H9 (cell line): ENCODE results near the gene KAZN. TPM values are rescaled to one million over a fixed set of nuclear protein-coding genes. Genes with fewer than 3 reads are reported as not detected.

ENCODE experiments used
- DNase-seq: peaks from one replicate; pipeline ENCODE4 v3.0.0-alpha.2; 2017
- H2AFZ ChIP-seq: one replicate; pipeline ENCODE4 v1.6.1; 2013; ENCODE audit warnings: mild to moderate bottlenecking, low read length, control low read depth, moderate library complexity
- H2AK5ac ChIP-seq: 2 replicates; pipeline ENCODE4 v1.6.1; 2013; ENCODE audit warnings: low read length, control low read depth, mixed read lengths; ENCODE audit not compliant: insufficient read length
- H2BK120ac ChIP-seq: one replicate; pipeline ENCODE4 v1.6.1; 2013; ENCODE audit warnings: low read depth, mild to moderate bottlenecking, low read length, control low read depth, inconsistent platforms; ENCODE audit not compliant: poor library complexity, severe bottlenecking
- H2BK12ac ChIP-seq: 2 replicates; pipeline ENCODE4 v1.6.1; 2013; ENCODE audit warnings: low read length, control low read depth, mixed read lengths, low read depth; ENCODE audit not compliant: insufficient read length
- H2BK15ac ChIP-seq: 2 replicates; pipeline ENCODE4 v1.6.1; 2013; ENCODE audit warnings: low read depth, low read length, control low read depth
- H2BK20ac ChIP-seq: one replicate; pipeline ENCODE4 v1.6.1; 2013; ENCODE audit warnings: low read depth, mild to moderate bottlenecking, low read length, control low read depth, inconsistent platforms; ENCODE audit not compliant: poor library complexity, severe bottlenecking
- H2BK5ac ChIP-seq: 2 replicates; pipeline ENCODE4 v1.6.1; 2013; ENCODE audit warnings: low read length, control low read depth, mixed read lengths; ENCODE audit not compliant: insufficient read length
- H3K14ac ChIP-seq: 2 replicates; pipeline ENCODE4 v1.6.1; 2013; ENCODE audit warnings: low read length, control low read depth; ENCODE audit not compliant: insufficient read depth
- H3K18ac ChIP-seq: 2 replicates; pipeline ENCODE4 v1.6.1; 2013; ENCODE audit warnings: low read depth, mild to moderate bottlenecking, mixed read lengths, low read length, control low read depth; ENCODE audit not compliant: insufficient read length
- H3K23ac ChIP-seq: 2 replicates; pipeline ENCODE4 v1.6.1; 2013; ENCODE audit warnings: low read length, control low read depth, mixed read lengths, low read depth; ENCODE audit not compliant: insufficient read length
- H3K23me2 ChIP-seq: 2 replicates; pipeline ENCODE4 v1.6.1; 2013; ENCODE audit warnings: low read depth, mild to moderate bottlenecking, mixed read lengths, low read length, control low read depth; ENCODE audit not compliant: insufficient read length, poor library complexity, severe bottlenecking
- H3K27ac ChIP-seq: 2 replicates; pipeline ENCODE4 v1.5.1; 2013; ENCODE audit warnings: low read length, control low read depth, mixed read lengths, low read depth; ENCODE audit not compliant: insufficient read length
- H3K27me3 ChIP-seq: 2 replicates; pipeline ENCODE4 v1.6.1; 2013; ENCODE audit warnings: low read length, control low read depth, inconsistent platforms; ENCODE audit not compliant: insufficient read depth
- H3K4ac ChIP-seq: 2 replicates; pipeline ENCODE4 v1.6.1; 2013; ENCODE audit warnings: low read depth, mild to moderate bottlenecking, control low read depth, inconsistent platforms, low read length, moderate library complexity
- H3K4me1 ChIP-seq: 2 replicates; pipeline ENCODE4 v1.6.1; 2013; ENCODE audit warnings: low read length, control low read depth, inconsistent platforms; ENCODE audit not compliant: insufficient read depth
- H3K4me2 ChIP-seq: 2 replicates; pipeline ENCODE4 v1.6.1; 2013; ENCODE audit warnings: low read length, control low read depth, mixed read lengths; ENCODE audit not compliant: insufficient read length, insufficient read depth
- H3K56ac ChIP-seq: 2 replicates; pipeline ENCODE4 v1.6.1; 2013; ENCODE audit warnings: low read depth, mild to moderate bottlenecking, mixed read lengths, low read length, control low read depth; ENCODE audit not compliant: insufficient read length
- H3K79me1 ChIP-seq: 2 replicates; pipeline ENCODE4 v1.6.1; 2013; ENCODE audit warnings: low read depth, mild to moderate bottlenecking, moderate library complexity, low read length, control low read depth, inconsistent platforms; ENCODE audit not compliant: insufficient read depth, poor library complexity, severe bottlenecking
- H3K79me2 ChIP-seq: 2 replicates; pipeline ENCODE4 v1.6.1; 2013; ENCODE audit warnings: low read length, control low read depth, inconsistent platforms; ENCODE audit not compliant: insufficient read depth
- H3K9ac ChIP-seq: 2 replicates; pipeline ENCODE4 v1.6.1; 2013; ENCODE audit warnings: low read length, control low read depth, mixed read lengths; ENCODE audit not compliant: insufficient read length; ENCODE audit errors: extremely low read depth
- H3K9me3 ChIP-seq: one replicate; pipeline ENCODE4 v1.6.1; 2013; ENCODE audit warnings: low read depth, low read length, inconsistent platforms; ENCODE audit not compliant: control insufficient read depth
- H3T11ph ChIP-seq: one replicate; pipeline ENCODE4 v1.6.1; 2013; ENCODE audit warnings: mild to moderate bottlenecking, low read length, control low read depth, inconsistent platforms
- H4K20me1 ChIP-seq: one replicate; pipeline ENCODE4 v1.6.1; 2013; ENCODE audit not compliant: control insufficient read depth, insufficient read length, insufficient read depth
- H4K5ac ChIP-seq: 2 replicates; pipeline ENCODE4 v1.6.1; 2013; ENCODE audit warnings: low read depth, mild to moderate bottlenecking, mixed read lengths, low read length, control low read depth; ENCODE audit not compliant: insufficient read length
- H4K8ac ChIP-seq: replicated peaks from 2 replicates; pipeline ENCODE4 v1.6.1; 2013; ENCODE audit warnings: low read length, control low read depth, mixed read lengths, low read depth; ENCODE audit not compliant: insufficient read length
- H4K91ac ChIP-seq: 2 replicates; pipeline ENCODE4 v1.6.1; 2013; ENCODE audit warnings: low read depth, mild to moderate bottlenecking, moderate library complexity, mixed read lengths, low read length, control low read depth; ENCODE audit not compliant: insufficient read length
- H3K27ac Mint-ChIP-seq, 3 experiments: 2 replicates in 2 of 3; 3 replicates in 1 of 3; pipeline ENCODE4 v1.8.0; 2020 to 2021; ENCODE audit warnings: mixed read lengths in 3 of 3, mild to moderate bottlenecking in 1 of 3, moderate library complexity in 1 of 3
- H3K27me3 Mint-ChIP-seq: 2 replicates; pipeline ENCODE4 v1.8.0; 2021; ENCODE audit warnings: low read depth, mild to moderate bottlenecking, moderate library complexity, mixed read lengths
- H3K36me3 Mint-ChIP-seq, 3 experiments: 2 replicates in 2 of 3; 3 replicates in 1 of 3; pipeline ENCODE4 v1.8.0; 2020 to 2021; ENCODE audit warnings: low read depth in 3 of 3, mixed read lengths in 3 of 3; ENCODE audit not compliant: insufficient read depth in 1 of 3
- H3K4me1 Mint-ChIP-seq, 2 experiments: 2 replicates each; pipeline ENCODE4 v1.8.0; 2020; ENCODE audit warnings: mixed read lengths in 2 of 2
- H3K4me3 Mint-ChIP-seq, 2 experiments: 2 replicates in 1 of 2; 3 replicates in 1 of 2; pipeline ENCODE4 v1.8.0; 2020 to 2021; ENCODE audit warnings: mild to moderate bottlenecking in 2 of 2, mixed read lengths in 2 of 2, moderate library complexity in 1 of 2
- H3K9me3 Mint-ChIP-seq, 2 experiments: 2 replicates in 1 of 2; 3 replicates in 1 of 2; pipeline ENCODE4 v1.8.0; 2020; ENCODE audit warnings: mild to moderate bottlenecking in 2 of 2, mixed read lengths in 2 of 2, moderate library complexity in 1 of 2
- WGBS: extraction: QIAGEN DNeasy Blood & Tissue Kit; methylation state at CpG from one replicate; pipeline ENCODE4 v1.1.7; 2013; ENCODE audit warnings: missing lambda C conversion rate, low lambda C conversion rate, mixed read lengths; ENCODE audit not compliant: insufficient read length; ENCODE audit errors: extremely low coverage; 5-methylcytosine and 5-hydroxymethylcytosine counted together
- total RNA-seq: library from RNA; stranded (reverse); gene quantifications from 2 replicates; pipeline ENCODE4 v1.2.1, GENCODE V29; 2021
- TF ChIP-seq, protein P1 (sequence below): fragments of 200-600 bp; sonication (generic); conservative IDR thresholded peaks from 3 replicates; pipeline ENCODE4 v1.8.0; 2021; ENCODE audit warnings: antibody characterized with exemption, mild to moderate bottlenecking

Gene KAZN
- total RNA-seq, 1 experiment from 2014 or later = 7.6 TPM

- no peak overlapping the region for H2AFZ ChIP-seq
- Mint-ChIP-seq H3K27ac (no peak overlapping the region), H3K4me1 (no peaks in the 10 kb centered on the region), H3K4me3 (no peak overlapping the region), H3K36me3 (no peaks in the 10 kb centered on the region), H3K27me3 (no peaks in the 10 kb centered on the region), H3K9me3 (no peaks in the 10 kb centered on the region)
- H3K4me2 ChIP-seq = no peak overlapping the region
- H4K5ac ChIP-seq = no peak overlapping the region
- H2BK5ac ChIP-seq = no peak overlapping the region
- H3K14ac ChIP-seq = no peak overlapping the region
- no peaks in the 10 kb centered on the region for H3K79me1 ChIP-seq
- H3K9ac ChIP-seq = no peak overlapping the region
- H3K4me1 ChIP-seq = no peaks in the 10 kb centered on the region
- H2BK120ac ChIP-seq = no peak overlapping the region
- no peak overlapping the region for H2BK15ac ChIP-seq
- H3K23me2 ChIP-seq = no peaks in the 10 kb centered on the region
- H2BK12ac ChIP-seq = no peak overlapping the region
- no peaks in the 10 kb centered on the region for H4K20me1 ChIP-seq
- no peak for DNase-seq
- WGBS = no CpG with 5 or more reads among the region's 4 CpGs
- H3K18ac ChIP-seq = no peak overlapping the region
- H3T11ph ChIP-seq = no peak overlapping the region
- no peaks in the 10 kb centered on the region for H3K79me2 ChIP-seq
- no peak overlapping the region for H2BK20ac ChIP-seq
- H3K56ac ChIP-seq = no peak overlapping the region
- no peak overlapping the region for H3K4ac ChIP-seq
- H2AK5ac ChIP-seq = no peak overlapping the region
- no peaks in the 10 kb centered on the region for H3K27me3 ChIP-seq
- H4K8ac ChIP-seq = no peak overlapping the region
- TF ChIP-seq, protein P1, sequence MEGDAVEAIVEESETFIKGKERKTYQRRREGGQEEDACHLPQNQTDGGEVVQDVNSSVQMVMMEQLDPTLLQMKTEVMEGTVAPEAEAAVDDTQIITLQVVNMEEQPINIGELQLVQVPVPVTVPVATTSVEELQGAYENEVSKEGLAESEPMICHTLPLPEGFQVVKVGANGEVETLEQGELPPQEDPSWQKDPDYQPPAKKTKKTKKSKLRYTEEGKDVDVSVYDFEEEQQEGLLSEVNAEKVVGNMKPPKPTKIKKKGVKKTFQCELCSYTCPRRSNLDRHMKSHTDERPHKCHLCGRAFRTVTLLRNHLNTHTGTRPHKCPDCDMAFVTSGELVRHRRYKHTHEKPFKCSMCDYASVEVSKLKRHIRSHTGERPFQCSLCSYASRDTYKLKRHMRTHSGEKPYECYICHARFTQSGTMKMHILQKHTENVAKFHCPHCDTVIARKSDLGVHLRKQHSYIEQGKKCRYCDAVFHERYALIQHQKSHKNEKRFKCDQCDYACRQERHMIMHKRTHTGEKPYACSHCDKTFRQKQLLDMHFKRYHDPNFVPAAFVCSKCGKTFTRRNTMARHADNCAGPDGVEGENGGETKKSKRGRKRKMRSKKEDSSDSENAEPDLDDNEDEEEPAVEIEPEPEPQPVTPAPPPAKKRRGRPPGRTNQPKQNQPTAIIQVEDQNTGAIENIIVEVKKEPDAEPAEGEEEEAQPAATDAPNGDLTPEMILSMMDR = no peak
- H3K23ac ChIP-seq = no peak overlapping the region
- H3K9me3 ChIP-seq = no peaks in the 10 kb centered on the region
- H3K27ac ChIP-seq = no peak overlapping the region
- H4K91ac ChIP-seq = no peak overlapping the region
Observed at GRCh38 chr1:15068997-15069396, 470.5 kb downstream of the KAZN start.
